Measurements from ENCODE around the gene YPEL2.
"Not testable (repeated sequence)": the region's sequence is repeated elsewhere in the genome, so short reads cannot be mapped to it uniquely, and the experiment has no call there.

The YPEL2 gene

GRCh38 chr17:59406808-59407381, 75.4 kb downstream of the YPEL2 start:
- peaks cover 4% of the 10 kb centered on the region for H3K4me1 Mint-ChIP-seq
- no peak for ATAC-seq (ENCODE audit: low read depth)
- DNase-seq (ENCODE audit: low spot score in 2 of 2) = no peak
- H3K27ac Mint-ChIP-seq = peak overlapping the region; percentile 35
- no peaks in the 10 kb centered on the region for H3K27me3 Mint-ChIP-seq
- H3K4me3 Mint-ChIP-seq = no peak overlapping the region
- peaks cover 2% of the 10 kb centered on the region for H3K9me3 Mint-ChIP-seq
- H3K36me3 Mint-ChIP-seq = peaks cover 12% of the 10 kb centered on the region

GRCh38 chr17:59409336-59410048, 78.0 kb downstream of the YPEL2 start:
- Mint-ChIP-seq H3K9me3 (peaks cover 2% of the 10 kb centered on the region), H3K4me3 (no peak overlapping the region)
- DNase-seq (ENCODE audit: low spot score in 2 of 2) = no peak

GRCh38 chr17:59410049-59410437, 78.6 kb downstream of the YPEL2 start:
- no peaks in the 10 kb centered on the region for H3K27me3 Mint-ChIP-seq
- no peak overlapping the region for H3K4me3 Mint-ChIP-seq
- H3K27ac Mint-ChIP-seq = no peak overlapping the region
- peaks cover 2% of the 10 kb centered on the region for H3K9me3 Mint-ChIP-seq
- no peak for ATAC-seq (ENCODE audit: low read depth)
- H3K36me3 Mint-ChIP-seq = peaks cover 9% of the 10 kb centered on the region
- peaks cover 14% of the 10 kb centered on the region for H3K4me1 Mint-ChIP-seq
- no peak for DNase-seq (ENCODE audit: low spot score in 2 of 2)

More at GRCh38 chr17:59409336-59410048, 78.0 kb downstream of the YPEL2 start:
- H3K36me3 Mint-ChIP-seq = peaks cover 9% of the 10 kb centered on the region
- H3K27me3 Mint-ChIP-seq = no peaks in the 10 kb centered on the region
- H3K4me1 Mint-ChIP-seq = peaks cover 11% of the 10 kb centered on the region
- ATAC-seq (ENCODE audit: low read depth) = peak; percentile 37
- H3K27ac Mint-ChIP-seq = no peak overlapping the region

- H3K27ac Mint-ChIP-seq; ATAC-seq (ENCODE audit: low read depth); H3K36me3 Mint-ChIP-seq; H3K27me3 Mint-ChIP-seq; H3K4me3 Mint-ChIP-seq; H3K9me3 Mint-ChIP-seq; DNase-seq (ENCODE audit: low spot score in 2 of 2): not testable (repeated sequence)
- peaks cover 21% of the 10 kb centered on the region for H3K4me1 Mint-ChIP-seq
These were observed 81.0 kb downstream of the YPEL2 start for GRCh38 chr17:59412431-59412830.

GRCh38 chr17:59413014-59413766, 81.7 kb downstream of the YPEL2 start:
- DNase-seq (ENCODE audit: low spot score in 2 of 2) = no peak
- H3K9me3 Mint-ChIP-seq = peaks cover 2% of the 10 kb centered on the region
- peaks cover 21% of the 10 kb centered on the region for H3K4me1 Mint-ChIP-seq
- peaks cover 8% of the 10 kb centered on the region for H3K36me3 Mint-ChIP-seq
- H3K27me3 Mint-ChIP-seq = no peaks in the 10 kb centered on the region
- no peak overlapping the region for H3K4me3 Mint-ChIP-seq
- no peak overlapping the region for H3K27ac Mint-ChIP-seq
- no peak for ATAC-seq (ENCODE audit: low read depth)

DNA sequence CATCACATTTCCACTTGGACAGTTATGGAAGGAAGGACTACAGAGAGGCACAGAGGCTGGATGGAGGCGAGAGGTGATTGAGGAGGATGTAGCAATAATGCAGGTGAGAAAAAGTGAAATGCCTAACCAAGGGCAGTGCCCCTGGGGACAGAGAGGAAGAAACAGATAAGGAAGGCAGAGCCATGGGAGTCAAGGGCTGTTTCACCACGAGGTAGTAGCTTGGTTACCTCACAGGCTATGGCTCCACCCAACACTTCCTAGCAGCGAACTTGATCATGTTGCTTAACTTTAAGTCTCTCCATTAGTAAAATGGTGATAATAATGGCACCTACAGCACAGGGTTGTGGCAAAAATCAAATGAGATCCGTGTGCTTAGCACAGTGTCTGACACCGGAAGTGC, 83.9 kb downstream of the YPEL2 start:
- no peak for DNase-seq (ENCODE audit: low spot score in 2 of 2)
- Mint-ChIP-seq H3K27me3 (no peaks in the 10 kb centered on the region), H3K4me1 (peaks cover 19% of the 10 kb centered on the region), H3K9me3 (no peaks in the 10 kb centered on the region), H3K4me3 (no peak overlapping the region), H3K36me3 (peaks cover 2% of the 10 kb centered on the region), H3K27ac (no peak overlapping the region)
- ATAC-seq (ENCODE audit: low read depth) = no peak

DNA sequence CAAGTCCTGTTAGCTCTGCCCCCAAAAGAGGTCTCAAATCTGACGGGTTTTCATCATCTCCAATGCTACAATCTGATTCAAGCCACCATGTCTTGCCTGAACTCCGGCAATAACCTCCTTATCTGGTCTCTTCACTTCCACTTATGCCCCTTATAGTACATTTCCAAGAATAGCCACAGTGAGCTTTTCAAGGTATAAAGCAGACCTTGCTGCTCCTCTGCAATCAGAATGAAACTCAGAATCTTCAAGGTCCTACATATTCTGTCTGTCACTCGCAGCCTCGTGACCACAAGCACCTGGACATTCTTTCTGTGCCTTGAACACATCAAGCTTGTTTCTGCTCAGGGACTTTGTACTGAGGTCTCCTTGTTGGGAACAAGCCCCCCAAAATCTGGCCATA, 84.7 kb downstream of the YPEL2 start:
- H3K27ac Mint-ChIP-seq = no peak overlapping the region
- peaks cover 19% of the 10 kb centered on the region for H3K4me1 Mint-ChIP-seq
- no peaks in the 10 kb centered on the region for H3K27me3 Mint-ChIP-seq
- ATAC-seq (ENCODE audit: low read depth) (no peak), DNase-seq (ENCODE audit: low spot score in 2 of 2) (no peak)
- no peak overlapping the region for H3K4me3 Mint-ChIP-seq
- peaks cover 2% of the 10 kb centered on the region for H3K36me3 Mint-ChIP-seq
- H3K9me3 Mint-ChIP-seq = no peaks in the 10 kb centered on the region

DNA sequence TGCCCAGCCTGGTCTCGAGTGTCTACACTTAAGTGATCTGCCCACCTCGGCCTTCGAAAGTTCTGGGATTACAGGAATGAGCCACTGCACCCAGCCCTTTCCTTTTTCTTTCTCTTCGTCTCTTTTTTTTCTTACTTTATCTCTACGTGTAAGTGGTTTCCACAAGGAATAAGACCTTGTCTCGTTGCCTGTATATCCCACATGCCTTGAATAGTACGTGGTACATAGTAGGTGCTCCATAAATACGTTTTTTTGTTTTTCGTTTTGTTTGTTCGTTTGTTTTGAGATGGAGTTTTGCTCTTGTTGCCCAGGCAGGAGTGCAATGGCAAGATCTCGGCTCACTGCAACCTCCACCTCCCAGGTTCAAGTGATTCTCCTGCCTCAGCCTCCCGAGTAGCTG, 86.0 kb downstream of the YPEL2 start:
- Mint-ChIP-seq H3K27ac (no peak overlapping the region), H3K36me3 (peaks cover 2% of the 10 kb centered on the region), H3K4me1 (peaks cover 19% of the 10 kb centered on the region), H3K4me3 (no peak overlapping the region), H3K27me3 (no peaks in the 10 kb centered on the region), H3K9me3 (no peaks in the 10 kb centered on the region)
- ATAC-seq (ENCODE audit: low read depth) (no peak), DNase-seq (ENCODE audit: low spot score in 2 of 2) (no peak)

GRCh38 chr17:59418732-59419166, 87.3 kb downstream of the YPEL2 start:
- no peak overlapping the region for H3K27ac Mint-ChIP-seq
- H3K4me3 Mint-ChIP-seq = no peak overlapping the region
- peaks cover 2% of the 10 kb centered on the region for H3K36me3 Mint-ChIP-seq
- H3K27me3 Mint-ChIP-seq = no peaks in the 10 kb centered on the region
- H3K4me1 Mint-ChIP-seq = peaks cover 13% of the 10 kb centered on the region
- DNase-seq (ENCODE audit: low spot score in 2 of 2) (no peak), ATAC-seq (ENCODE audit: low read depth) (no peak)
- H3K9me3 Mint-ChIP-seq = no peaks in the 10 kb centered on the region

GRCh38 chr17:59420901-59421300, 89.4 kb downstream of the YPEL2 start:
- Mint-ChIP-seq H3K27ac (no peak overlapping the region), H3K4me3 (no peak overlapping the region)

DNA sequence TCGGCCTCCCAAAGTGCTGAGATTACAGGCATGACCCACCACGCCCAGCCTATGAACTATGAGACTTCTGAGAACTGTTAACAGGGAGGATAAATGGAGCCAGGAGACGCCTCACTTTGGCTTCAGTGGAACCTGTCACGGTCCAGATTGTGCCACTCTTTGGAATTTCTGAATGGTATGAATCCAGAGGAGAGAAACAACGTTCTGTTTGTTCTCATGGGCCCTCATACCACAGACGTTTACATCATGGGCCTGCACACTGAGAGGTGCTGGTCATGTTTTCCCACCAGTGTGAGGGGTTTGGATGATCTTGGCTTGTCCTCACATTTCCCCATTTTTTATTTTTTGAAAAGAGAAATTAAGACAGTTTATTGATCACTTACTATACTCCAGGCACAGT, 90.3 kb downstream of the YPEL2 start:
- no peak overlapping the region for H3K27ac Mint-ChIP-seq
- peaks cover 2% of the 10 kb centered on the region for H3K36me3 Mint-ChIP-seq
- H3K27me3 Mint-ChIP-seq = no peaks in the 10 kb centered on the region
- no peaks in the 10 kb centered on the region for H3K9me3 Mint-ChIP-seq
- H3K4me3 Mint-ChIP-seq = no peak overlapping the region
- H3K4me1 Mint-ChIP-seq = peaks cover 2% of the 10 kb centered on the region
- ATAC-seq (ENCODE audit: low read depth) (no peak), DNase-seq (ENCODE audit: low spot score in 2 of 2) (no peak)

More at GRCh38 chr17:59420901-59421300, 89.4 kb downstream of the YPEL2 start:
- Mint-ChIP-seq H3K9me3 (no peaks in the 10 kb centered on the region), H3K36me3 (peaks cover 2% of the 10 kb centered on the region), H3K4me1 (peaks cover 6% of the 10 kb centered on the region), H3K27me3 (no peaks in the 10 kb centered on the region)
- DNase-seq (ENCODE audit: low spot score in 2 of 2) = no peak
- ATAC-seq (ENCODE audit: low read depth) = no peak

- DNase-seq (ENCODE audit: low spot score in 2 of 2) (no peak), ATAC-seq (ENCODE audit: low read depth) (no peak)
- H3K4me3 Mint-ChIP-seq = no peak overlapping the region
- H3K36me3 Mint-ChIP-seq = no peaks in the 10 kb centered on the region
- H3K27ac Mint-ChIP-seq = no peak overlapping the region
- H3K27me3 Mint-ChIP-seq = no peaks in the 10 kb centered on the region
- H3K9me3 Mint-ChIP-seq = no peaks in the 10 kb centered on the region
- H3K4me1 Mint-ChIP-seq = peaks cover 2% of the 10 kb centered on the region
These were observed 91.8 kb downstream of the YPEL2 start for GRCh38 chr17:59423137-59423724.

DNA sequence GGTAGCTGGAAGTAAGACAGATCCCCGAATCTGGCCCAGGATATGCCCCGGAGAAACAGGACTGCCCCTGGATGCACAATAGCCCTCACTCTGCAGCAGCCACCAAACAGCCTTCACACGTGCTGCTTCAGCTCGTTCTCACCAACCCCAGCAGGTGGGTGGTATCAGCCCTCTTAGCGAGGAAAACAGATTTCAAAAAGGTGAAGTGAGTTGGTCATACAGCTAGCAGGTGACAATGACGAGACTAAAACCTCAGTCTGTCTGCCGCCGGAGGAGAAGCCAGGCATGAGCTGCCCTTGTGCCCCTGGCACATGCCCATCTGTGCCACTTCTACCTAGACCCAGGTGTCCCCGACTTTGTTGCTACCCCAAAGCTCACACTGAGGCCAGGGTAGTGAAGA, 92.4 kb downstream of the YPEL2 start:
- no peaks in the 10 kb centered on the region for H3K27me3 Mint-ChIP-seq
- no peaks in the 10 kb centered on the region for H3K36me3 Mint-ChIP-seq
- ATAC-seq (ENCODE audit: low read depth) = no peak
- H3K4me3 Mint-ChIP-seq = no peak overlapping the region
- H3K27ac Mint-ChIP-seq = no peak overlapping the region
- no peak for DNase-seq (ENCODE audit: low spot score in 2 of 2)
- H3K9me3 Mint-ChIP-seq = no peaks in the 10 kb centered on the region
- H3K4me1 Mint-ChIP-seq = peaks cover 2% of the 10 kb centered on the region

- ATAC-seq (ENCODE audit: low read depth) (no peak), DNase-seq (ENCODE audit: low spot score in 2 of 2) (no peak)
- peaks cover 2% of the 10 kb centered on the region for H3K4me1 Mint-ChIP-seq
- no peaks in the 10 kb centered on the region for H3K36me3 Mint-ChIP-seq
- no peaks in the 10 kb centered on the region for H3K9me3 Mint-ChIP-seq
- no peaks in the 10 kb centered on the region for H3K27me3 Mint-ChIP-seq
- H3K4me3 Mint-ChIP-seq = no peak overlapping the region
- H3K27ac Mint-ChIP-seq = no peak overlapping the region
These were observed 92.9 kb downstream of the YPEL2 start for GRCh38 chr17:59424331-59424730.

All from memory B cell (primary cell).